Thyroid gland (tissue), 4 donors: Measurements from ENCODE around the gene PDGFA.

Experiments used
- CTCF ChIP-seq, 6 experiments: fragments of 200-600 bp in 3 of 6; fragments of 450-650 bp in 3 of 6; sonication (generic) in 3 of 6; IDR thresholded peaks; one replicate each; pipeline ENCODE4 v1.5.1; 2016 to 2019; ENCODE audit warnings: antibody characterized with exemption in 6 of 6, mild to moderate bottlenecking in 2 of 6, inconsistent platforms in 1 of 6, moderate library complexity in 1 of 6
- POLR2A ChIP-seq, 2 donors: fragments of 450-650 bp; IDR thresholded peaks; one replicate each; pipeline ENCODE4 v1.6.1; 2017; ENCODE audit warnings: antibody characterized with exemption in 2 of 2, mild to moderate bottlenecking in 2 of 2, moderate library complexity in 1 of 2

DNA sequence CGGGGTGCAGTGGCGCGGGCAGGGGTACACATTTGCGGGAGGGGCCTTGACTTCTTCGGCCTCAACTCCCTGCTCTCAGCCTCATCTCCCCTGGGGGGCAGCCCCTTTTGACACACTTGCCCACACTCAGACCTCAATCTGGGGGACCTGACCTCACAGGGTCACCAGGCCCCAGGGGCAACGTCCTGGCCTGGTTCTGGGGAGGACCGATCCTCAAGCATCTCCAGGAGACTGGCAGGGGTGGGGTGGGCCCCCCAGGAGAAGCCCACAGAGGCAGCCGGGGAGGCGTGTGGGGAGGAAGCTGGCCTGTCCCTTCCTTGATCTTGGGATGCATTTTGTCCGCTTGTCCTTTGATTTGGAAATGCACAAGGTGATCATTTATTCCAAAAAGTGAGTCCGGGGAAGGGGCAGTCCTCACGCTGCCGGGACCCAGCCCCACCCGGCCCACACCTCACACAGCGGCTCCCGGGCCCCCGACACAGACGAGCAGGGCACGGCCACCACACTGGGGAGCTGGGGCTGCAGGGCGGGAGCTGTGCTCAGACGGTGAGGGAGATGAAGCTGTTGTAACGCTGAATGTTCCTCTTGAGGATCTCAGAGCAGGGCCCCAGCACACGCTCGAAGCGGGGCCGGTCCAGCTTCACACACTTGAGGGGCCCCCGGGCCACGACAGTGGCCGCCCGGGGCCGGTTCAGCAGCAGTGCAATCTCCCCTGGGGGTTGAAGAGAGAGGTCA lies 30.4 kb upstream of the PDGFA start:
- TF ChIP-seq CTCF (IDR thresholded peaks at IDR 0.05): no peak
- TF ChIP-seq POLR2A (IDR thresholded peaks at IDR 0.05): no peak
